ENCODE measurements around the gene GTF3A.

GRCh38 chr13:27432180-27432579, 7.8 kb downstream of the GTF3A start:
- TF ChIP-seq CTCF (IDR thresholded peaks at IDR 0.05 in 8 of 11, conservative IDR thresholded peaks at IDR 0.05 in 3 of 11) (no peak), POLR2AphosphoS5 (IDR thresholded peaks at IDR 0.05) (peak in 1 of 3 donors; percentile 35)
